Stromal cell of bone marrow (primary cell): ENCODE data around the gene LINGO3.
"Not testable (repeated sequence)": the region's sequence is repeated elsewhere in the genome, so short reads cannot be mapped to it uniquely, and the experiment has no call there.

Source experiments
- DNase-seq: peaks from one replicate; pipeline ENCODE4 v3.0.0-alpha.2; 2012; ENCODE audit warnings: low read depth

Gene LINGO3, protein sequence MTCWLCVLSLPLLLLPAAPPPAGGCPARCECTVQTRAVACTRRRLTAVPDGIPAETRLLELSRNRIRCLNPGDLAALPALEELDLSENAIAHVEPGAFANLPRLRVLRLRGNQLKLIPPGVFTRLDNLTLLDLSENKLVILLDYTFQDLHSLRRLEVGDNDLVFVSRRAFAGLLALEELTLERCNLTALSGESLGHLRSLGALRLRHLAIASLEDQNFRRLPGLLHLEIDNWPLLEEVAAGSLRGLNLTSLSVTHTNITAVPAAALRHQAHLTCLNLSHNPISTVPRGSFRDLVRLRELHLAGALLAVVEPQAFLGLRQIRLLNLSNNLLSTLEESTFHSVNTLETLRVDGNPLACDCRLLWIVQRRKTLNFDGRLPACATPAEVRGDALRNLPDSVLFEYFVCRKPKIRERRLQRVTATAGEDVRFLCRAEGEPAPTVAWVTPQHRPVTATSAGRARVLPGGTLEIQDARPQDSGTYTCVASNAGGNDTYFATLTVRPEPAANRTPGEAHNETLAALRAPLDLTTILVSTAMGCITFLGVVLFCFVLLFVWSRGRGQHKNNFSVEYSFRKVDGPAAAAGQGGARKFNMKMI

GRCh38 chr19:2308114-2308556, at the start of gene LINGO3:
TSS of gene LINGO3 (minus strand) at chr19:2308154. CDS start at chr19:2291776, 16,378 bp downstream.
- no peak for DNase-seq

DNA sequence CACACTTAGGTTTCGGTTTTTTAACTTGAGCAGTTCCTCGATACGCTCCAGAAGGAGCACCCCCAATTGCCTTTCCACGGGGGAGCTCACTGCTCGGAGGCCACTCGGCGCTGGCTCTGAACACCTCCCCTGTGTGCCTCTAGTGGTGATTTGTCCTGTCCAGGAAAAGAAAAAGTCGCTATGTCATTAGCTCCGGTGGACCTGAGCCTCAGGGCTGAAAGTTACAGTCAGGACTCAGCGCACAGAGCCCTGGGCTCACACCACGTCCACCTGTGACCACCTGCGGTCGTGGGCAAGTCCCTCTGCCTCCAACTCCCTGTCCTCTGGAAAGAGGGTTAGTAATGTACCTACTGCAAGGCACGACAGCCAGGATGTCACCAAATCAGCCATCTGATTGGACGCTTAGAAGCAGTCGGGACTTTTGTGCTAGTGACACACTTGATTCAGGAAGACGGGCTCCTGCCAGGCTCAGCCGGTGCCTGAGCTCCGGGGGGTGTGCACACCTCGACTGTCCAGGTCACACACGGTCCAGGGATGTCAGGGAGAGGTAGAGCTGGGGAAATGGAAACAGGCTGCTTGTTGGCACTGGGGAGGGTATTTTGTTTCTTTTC, 48.2 kb upstream of the LINGO3 start:
- DNase-seq = no peak

DNA sequence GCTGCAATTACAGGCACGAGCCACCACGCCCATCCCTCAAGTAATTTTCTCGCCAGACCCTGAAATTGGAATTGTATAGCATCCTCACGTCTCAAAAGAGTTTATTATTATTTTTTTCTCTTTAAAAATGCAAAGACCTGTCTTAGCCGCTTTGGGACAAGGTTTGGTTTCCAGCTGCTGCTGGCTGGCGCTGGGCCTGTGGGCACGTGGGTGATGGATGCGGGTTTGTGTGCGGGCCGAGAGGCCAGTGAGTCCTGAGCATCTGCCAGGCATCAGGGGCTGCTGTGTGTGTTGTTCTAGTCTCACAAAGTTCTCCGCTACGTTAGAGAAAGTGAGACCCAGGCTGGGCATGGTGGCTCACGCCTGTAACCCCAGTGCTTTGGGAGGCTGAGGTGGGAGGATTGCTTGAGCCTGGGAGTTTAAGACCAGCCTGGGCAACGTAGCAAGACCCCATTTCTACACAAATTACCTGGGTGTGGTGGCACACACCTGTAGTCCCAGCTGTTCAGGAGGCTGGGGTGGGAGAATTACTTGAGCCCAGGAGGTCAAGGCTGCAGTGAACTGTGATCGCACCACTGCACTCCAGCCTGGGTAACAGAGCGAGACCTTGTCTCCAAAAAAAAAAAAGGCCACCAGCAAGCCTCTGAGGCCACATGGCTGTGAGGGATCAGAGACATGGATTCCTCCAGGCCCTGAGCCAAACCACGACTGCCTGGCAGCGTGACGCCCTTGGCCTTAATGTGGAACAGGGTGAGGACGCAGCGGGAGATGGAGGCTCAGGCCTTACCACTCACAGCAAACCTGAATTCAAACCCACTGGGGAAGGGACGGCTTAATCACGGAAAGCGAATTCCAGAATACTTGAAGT, 47.4 kb upstream of the LINGO3 start:
- DNase-seq = peak; percentile 31

DNA sequence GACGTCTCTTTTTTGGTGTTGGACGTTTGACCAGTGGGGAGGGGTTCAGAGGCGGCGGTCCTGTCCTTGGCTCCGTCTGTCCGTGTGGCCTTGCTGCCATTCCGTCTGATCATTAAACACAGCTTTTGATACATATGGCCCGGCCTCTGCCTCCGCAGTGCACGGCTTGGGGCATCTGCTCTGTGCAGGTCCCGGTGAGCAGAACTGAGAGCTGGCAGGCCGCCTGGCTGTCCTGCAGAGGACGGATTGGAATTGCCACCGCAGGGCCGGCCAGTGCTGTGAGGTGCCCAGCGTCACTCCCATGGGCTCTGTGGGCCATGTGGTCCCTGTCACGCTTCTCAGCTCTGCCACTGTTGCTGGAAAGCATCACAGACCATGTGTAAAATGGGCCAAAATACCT, 46.7 kb upstream of the LINGO3 start:
- no peak for DNase-seq

DNA sequence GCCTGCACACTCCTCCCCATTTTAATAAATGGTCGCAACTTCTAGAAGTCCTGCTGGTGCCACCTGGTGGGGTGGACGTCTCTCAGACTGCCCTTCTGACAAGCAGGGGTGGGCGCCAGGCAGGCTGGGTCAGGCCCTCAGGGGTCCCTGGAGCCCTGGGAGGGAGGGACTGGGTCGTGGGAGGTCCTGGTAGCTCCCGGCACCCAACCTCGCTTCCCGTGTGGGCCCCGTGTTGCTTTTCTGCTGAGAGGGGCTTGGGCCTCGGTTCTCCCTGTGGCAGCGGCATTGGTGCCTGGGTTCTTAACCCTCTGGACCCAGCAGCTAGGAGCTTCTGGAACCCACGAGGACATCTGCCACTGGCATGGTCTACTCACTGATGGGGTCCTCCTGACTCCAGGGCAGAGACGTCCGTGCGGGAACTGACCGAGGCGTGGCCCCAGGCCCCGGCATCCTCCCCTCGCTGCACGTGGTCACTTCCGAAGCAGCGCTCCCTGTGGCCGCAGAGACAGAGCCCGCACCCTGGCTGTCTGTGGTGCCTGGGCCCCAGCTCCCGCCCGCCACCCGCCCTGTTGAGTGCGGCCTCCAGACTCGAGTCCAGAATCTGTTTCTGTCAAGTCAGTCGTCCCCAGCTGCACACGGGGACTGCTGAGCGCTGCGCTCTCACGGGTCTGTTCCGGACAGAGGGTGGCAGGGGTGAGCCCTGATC, 46.1 kb upstream of the LINGO3 start:
- DNase-seq = no peak

GRCh38 chr19:2353159-2353886, 45.4 kb upstream of the LINGO3 start:
- DNase-seq = no peak

DNA sequence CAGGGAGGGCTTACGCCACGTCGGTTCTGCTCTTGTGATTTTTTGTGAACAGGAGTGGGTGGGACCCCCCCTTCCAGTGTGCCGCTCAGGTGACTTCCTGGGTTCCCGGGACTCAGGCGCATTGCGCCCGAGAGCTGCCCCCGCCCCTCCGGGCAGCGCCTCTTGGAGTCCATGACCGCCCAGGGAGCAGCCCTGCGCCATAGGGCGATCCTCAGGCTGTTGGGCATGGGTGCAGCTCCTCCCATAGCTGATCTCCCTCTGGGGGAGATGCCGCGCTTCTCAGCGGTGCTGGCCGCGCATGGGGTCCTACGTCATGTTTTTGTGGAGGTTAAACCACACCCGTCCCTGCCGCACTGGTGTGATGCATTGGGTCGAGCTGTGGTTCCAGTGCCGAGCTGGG, 44.2 kb upstream of the LINGO3 start:
- no peak for DNase-seq

GRCh38 chr19:2351591-2351990, 43.6 kb upstream of the LINGO3 start:
- DNase-seq = no peak

GRCh38 chr19:2350656-2351055, 42.7 kb upstream of the LINGO3 start:
- no peak for DNase-seq

DNA sequence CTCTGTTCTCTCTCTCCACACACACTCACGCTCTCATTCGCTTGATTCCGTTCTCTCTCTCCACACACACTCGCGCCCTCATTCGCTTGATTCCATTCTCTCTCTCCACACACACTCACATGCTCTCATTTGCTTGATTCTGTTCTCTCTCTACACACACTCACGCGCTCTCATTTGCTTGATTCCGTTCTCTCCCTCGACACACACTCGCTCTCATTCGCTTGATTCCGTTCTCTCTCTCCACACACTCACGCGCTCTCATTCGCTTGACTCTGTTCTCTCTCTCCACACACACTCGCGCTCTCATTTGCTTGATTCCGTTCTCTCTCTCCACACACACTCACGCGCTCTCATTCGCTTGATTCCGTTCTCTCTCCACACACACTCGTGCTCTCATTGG, 41.9 kb upstream of the LINGO3 start:
- not testable (repeated sequence) for DNase-seq

DNA sequence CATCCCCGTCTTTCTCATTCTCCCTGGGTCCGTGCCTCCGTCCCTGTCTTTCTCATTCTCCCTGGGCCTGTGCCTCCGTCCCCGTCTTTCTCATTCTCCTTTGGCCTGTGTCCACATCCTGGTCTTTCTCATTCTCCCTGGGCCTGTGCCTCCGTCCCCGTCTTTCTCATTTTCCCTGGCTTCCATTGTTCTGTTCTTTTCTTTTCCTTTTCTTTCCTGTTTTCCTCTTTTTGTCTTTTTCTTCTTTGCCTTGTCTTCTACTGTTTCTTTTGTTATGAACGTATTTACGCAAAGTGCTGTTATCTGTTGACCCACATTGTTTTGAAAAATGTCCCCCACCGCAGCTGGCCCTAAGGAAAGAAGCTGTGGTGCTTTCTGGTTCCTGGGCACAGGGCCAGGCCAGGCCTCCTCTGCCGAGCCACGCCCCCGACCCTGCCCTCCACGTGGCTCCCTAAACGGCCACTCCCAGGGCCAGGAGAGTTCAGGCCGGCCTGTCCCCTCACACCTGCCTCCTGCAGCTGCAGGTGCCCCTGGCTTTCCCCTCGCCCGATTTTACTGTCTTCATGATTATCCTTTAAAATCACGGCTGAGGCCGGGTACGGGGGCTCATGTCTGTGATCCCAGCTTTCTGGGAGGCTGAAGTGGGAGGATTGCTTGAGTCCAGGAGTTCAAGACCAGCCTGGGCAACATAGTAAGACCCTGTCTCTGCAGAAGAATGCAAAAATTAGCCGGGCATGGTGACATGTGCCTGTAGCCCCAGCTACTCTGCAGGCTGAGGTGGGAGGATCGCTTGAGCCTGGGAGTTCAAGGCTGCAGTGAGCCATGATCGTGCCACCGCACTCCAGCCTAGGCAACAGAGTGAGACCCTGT, 38.1 kb upstream of the LINGO3 start:
- no peak for DNase-seq

- DNase-seq = no peak
Measured at GRCh38 chr19:2345076-2345475, 37.1 kb upstream of the LINGO3 start.

- DNase-seq = no peak
Measured at GRCh38 chr19:2344381-2344870, 36.5 kb upstream of the LINGO3 start.

DNA sequence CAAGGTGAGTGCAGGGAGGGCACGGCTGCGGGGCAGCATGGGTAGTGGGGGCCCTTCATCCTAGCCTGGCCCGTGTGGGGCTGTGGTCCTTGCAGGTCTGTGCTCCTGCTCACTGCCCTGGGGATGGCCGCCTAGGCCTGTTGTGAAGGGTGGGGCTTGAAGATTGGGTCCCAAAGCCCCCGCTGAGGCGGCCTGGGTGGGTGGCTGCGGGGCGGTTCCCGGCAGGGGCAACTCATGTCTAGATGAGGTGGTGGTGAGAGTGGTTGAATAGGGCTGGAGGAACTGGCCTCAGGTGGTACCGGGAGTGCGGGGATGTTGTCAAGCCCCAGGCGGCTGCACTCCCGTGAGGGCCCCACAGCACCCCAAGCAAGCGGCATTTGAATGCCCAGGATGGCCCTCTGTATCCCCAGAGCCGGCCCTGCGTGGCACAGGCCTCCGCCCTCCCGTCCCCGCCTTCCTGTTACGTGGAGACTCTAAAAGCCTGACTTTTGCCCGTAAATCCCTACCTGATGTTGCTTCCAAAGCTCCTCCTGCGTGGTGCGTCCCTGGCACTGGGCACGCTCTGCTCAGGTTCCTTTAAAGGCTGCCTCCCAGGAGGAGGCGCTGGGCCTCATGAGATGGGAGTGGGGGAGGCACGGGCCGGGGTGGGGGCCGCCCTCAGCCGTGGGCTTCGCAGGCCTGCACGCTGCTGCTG, 35.5 kb upstream of the LINGO3 start:
- no peak for DNase-seq

DNA sequence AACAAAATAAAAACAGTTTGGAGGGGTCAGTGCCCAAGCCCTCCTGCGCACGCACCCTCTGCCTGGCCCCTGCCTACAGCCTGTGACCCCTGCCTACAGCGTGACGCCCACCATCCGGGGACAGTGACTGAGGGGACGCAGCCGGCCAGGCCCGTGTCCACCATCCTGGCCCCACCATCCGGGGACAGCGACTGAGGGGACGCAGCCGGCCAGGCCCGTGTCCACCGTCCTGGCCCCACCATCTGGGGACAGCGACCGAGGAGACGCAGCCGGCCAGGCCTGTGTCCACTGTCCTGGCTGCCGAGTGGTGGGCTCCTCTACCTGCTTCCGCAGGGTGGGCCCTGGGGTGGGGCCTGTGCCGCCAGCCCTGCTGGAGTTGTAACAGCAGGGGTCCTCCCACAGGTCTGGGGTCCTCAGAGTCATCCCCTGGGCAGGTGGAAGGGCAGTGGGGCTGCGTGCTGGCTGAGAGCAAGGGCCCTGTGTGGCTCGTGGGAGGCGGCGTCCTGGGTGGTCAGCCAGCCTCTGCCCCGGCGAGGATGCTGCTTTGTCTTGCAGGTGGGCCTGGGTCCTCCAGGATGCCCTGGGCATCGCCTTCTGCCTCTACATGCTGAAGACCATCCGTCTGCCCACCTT, 34.8 kb upstream of the LINGO3 start:
- DNase-seq = no peak

DNA sequence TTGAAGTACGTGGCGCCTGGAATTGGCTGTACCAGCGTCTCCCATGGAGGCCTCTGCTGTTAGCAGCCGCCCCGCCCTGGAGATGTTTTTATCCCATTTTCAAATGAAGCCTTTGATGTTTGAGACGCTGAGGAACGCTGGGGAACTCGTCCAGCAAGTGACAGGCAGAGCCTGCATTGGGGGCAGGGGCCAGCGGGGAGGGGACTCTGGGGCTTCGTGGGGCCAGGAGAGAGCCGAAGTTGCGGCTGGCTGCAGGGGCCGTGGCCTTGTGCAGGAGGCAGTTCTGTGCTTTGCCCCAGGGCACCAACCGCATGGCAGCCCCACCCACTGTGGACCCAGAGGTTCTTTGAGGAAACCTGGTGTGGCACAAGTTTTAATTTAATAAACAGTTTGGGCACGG, 34.0 kb upstream of the LINGO3 start:
- DNase-seq = no peak

- no peak for DNase-seq
Measured at GRCh38 chr19:2341244-2341751, 33.3 kb upstream of the LINGO3 start.

GRCh38 chr19:2340496-2341243, 32.7 kb upstream of the LINGO3 start:
- DNase-seq = no peak
